Brain microvascular endothelial cell (primary cell): Measurements from ENCODE around the gene ORAI3.

Source experiments
- DNase-seq: peaks from one replicate; pipeline ENCODE4 v3.0.0-alpha.2; 2020
- H3K27ac ChIP-seq: fragments of 250-450 bp; sonication (Bioruptor Pico); 2 replicates; pipeline ENCODE4 v1.5.1; 2020; ENCODE audit warnings: mild to moderate bottlenecking, moderate library complexity
- H3K27me3 ChIP-seq: fragments of 250-450 bp; sonication (Bioruptor Pico); replicated peaks from 2 replicates; pipeline ENCODE4 v1.5.1; 2020; ENCODE audit warnings: mild to moderate bottlenecking
- H3K36me3 ChIP-seq: fragments of 250-450 bp; sonication (Bioruptor Pico); replicated peaks from 2 replicates; pipeline ENCODE4 v1.5.1; 2020; ENCODE audit warnings: mild to moderate bottlenecking
- H3K4me3 ChIP-seq: 2 replicates; pipeline ENCODE4 v1.5.1; 2011; ENCODE audit warnings: low read depth, mild to moderate bottlenecking, control low read depth, low read length, moderate library complexity
- CTCF ChIP-seq: IDR thresholded peaks from 2 replicates; pipeline ENCODE4 v1.5.1; 2011; ENCODE audit warnings: low read depth, mild to moderate bottlenecking, moderate library complexity, low read length, control low read depth, inconsistent platforms; ENCODE audit errors: missing control alignments
- in situ Hi-C: cut with HindIII; loops from 2 replicates; pipeline ENCODE4 v1.10.0; 2017; ENCODE audit warnings: low sequenced_read_pairs, low pct_ligation_motif_present

ORAI3 gene

GRCh38 chr16:30966033-30966619 lies 17.3 kb downstream of the ORAI3 start:
- Histone ChIP-seq H3K4me3 (no peak overlapping the region), H3K36me3 (peaks cover 67% of the 10 kb centered on the region), H3K27ac (no peak overlapping the region), H3K27me3 (no peaks in the 10 kb centered on the region)
- DNase-seq = no peak
- in situ Hi-C loops = no loop called here
- TF ChIP-seq CTCF = no peak

GRCh38 chr16:30967795-30968194 lies 18.9 kb downstream of the ORAI3 start:
- TF ChIP-seq CTCF = no peak
- H3K36me3 ChIP-seq = peaks cover 73% of the 10 kb centered on the region
- in situ Hi-C loops = no loop called here
- no peak overlapping the region for H3K27ac ChIP-seq
- no peak for DNase-seq
- no peak overlapping the region for H3K4me3 ChIP-seq
- H3K27me3 ChIP-seq = no peaks in the 10 kb centered on the region

GRCh38 chr16:30969246-30969842 lies 20.5 kb downstream of the ORAI3 start:
- Histone ChIP-seq H3K27me3 (no peaks in the 10 kb centered on the region), H3K27ac (no peak overlapping the region), H3K36me3 (peaks cover 75% of the 10 kb centered on the region), H3K4me3 (no peak overlapping the region)
- no peak for DNase-seq
- TF ChIP-seq CTCF = no peak
- in situ Hi-C loops = no loop called here

- H3K36me3 ChIP-seq = peaks cover 80% of the 10 kb centered on the region
- in situ Hi-C loops = no loop called here
- H3K27ac ChIP-seq = no peak overlapping the region
Observed at GRCh38 chr16:30971298-30971697, 22.4 kb downstream of the ORAI3 start.

GRCh38 chr16:30972872-30973271 lies 24.0 kb downstream of the ORAI3 start:
- TF ChIP-seq CTCF = peak; percentile 53
- DNase-seq = no peak
- Histone ChIP-seq H3K27me3 (no peaks in the 10 kb centered on the region), H3K36me3 (peaks cover 84% of the 10 kb centered on the region), H3K4me3 (no peak overlapping the region), H3K27ac (no peak overlapping the region)
- in situ Hi-C loops = no loop called here

More at GRCh38 chr16:30971298-30971697, 22.4 kb downstream of the ORAI3 start:
- no peak for TF ChIP-seq CTCF
- DNase-seq = no peak
- Histone ChIP-seq H3K27me3 (no peaks in the 10 kb centered on the region), H3K4me3 (no peak overlapping the region)

- TF ChIP-seq CTCF = no peak
- in situ Hi-C loops = no loop called here
- no peaks in the 10 kb centered on the region for H3K27me3 ChIP-seq
- no peak overlapping the region for H3K4me3 ChIP-seq
- peaks cover 83% of the 10 kb centered on the region for H3K36me3 ChIP-seq
- H3K27ac ChIP-seq = no peak overlapping the region
- no peak for DNase-seq
Observed at GRCh38 chr16:30974348-30974747, 25.5 kb downstream of the ORAI3 start.
